Measurements from ENCODE around the gene SPEG. TPM values are rescaled to one million over a fixed set of nuclear protein-coding genes. Genes with fewer than 3 reads are reported as not detected.

Gene SPEG
- total and polyA plus RNA-seq, 2 experiments from 2014 or later = 12.6 to 32.4 TPM

DNA sequence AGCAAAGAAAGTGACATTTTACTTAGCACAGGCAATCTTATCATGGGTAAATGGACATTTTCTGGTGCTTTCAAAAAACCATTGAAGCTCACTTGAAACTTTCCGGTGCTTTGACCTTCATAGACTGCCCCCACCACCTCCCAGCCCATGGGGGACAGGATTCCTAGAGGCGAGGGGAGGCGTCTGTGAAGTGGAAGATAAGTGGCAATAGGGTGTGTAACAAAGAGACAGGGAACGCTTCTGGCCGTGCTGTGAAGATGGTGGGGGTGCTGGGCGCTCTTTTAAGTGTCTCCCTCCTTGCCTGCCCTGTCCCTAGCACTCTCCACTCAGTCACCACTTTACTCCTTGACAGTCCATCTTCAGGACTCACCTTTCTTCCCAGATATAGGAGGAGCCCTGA lies 40.6 kb downstream of the SPEG start:
- H3K27ac ChIP-seq (ENCODE audit: low read depth) = no peak overlapping the region
- no peaks in the 10 kb centered on the region; the same call in 2 of the 3 replicates for H3K9me3 Mint-ChIP-seq
- no peak overlapping the region; the same call in 2 of the 3 replicates for H3K4me3 Mint-ChIP-seq

More for the DNA sequence above, 40.6 kb downstream of the SPEG start:
- Mint-ChIP-seq H3K27ac (no peak overlapping the region), H3K27me3 (ENCODE audit: insufficient read depth, low read depth, poor library complexity) (peaks cover 21% of the 10 kb centered on the region), H3K4me1 (peaks cover 25% of the 10 kb centered on the region), H3K36me3 (ENCODE audit: low read depth) (peaks cover 3% of the 10 kb centered on the region; the same call in 1 of the 3 replicates)
- TF ChIP-seq EZH2phosphoT487 (IDR thresholded peaks at IDR 0.05; ENCODE audit: unreplicated experiment) (no peak), JUNB (IDR thresholded peaks at IDR 0.05; ENCODE audit: unreplicated experiment) (no peak), EZH2 (IDR thresholded peaks at IDR 0.05; ENCODE audit: low read depth, unreplicated experiment) (no peak), ZNF114 (CRISPR knock-in tag; IDR thresholded peaks at IDR 0.05) (no peak), STAT1 (IDR thresholded peaks at IDR 0.05; ENCODE audit: unreplicated experiment) (no peak), ZNF331 (CRISPR knock-in tag; IDR thresholded peaks at IDR 0.05; ENCODE audit: low read depth) (no peak), NANOG (IDR thresholded peaks at IDR 0.05; ENCODE audit: borderline replicate concordance) (no peak), CREB1 (CRISPR knock-in tag; IDR thresholded peaks at IDR 0.05; ENCODE audit: low read depth) (no peak), POLR2AphosphoS5 (IDR thresholded peaks at IDR 0.05; ENCODE audit: low read depth) (no peak)
- TF ChIP-seq, protein P1, sequence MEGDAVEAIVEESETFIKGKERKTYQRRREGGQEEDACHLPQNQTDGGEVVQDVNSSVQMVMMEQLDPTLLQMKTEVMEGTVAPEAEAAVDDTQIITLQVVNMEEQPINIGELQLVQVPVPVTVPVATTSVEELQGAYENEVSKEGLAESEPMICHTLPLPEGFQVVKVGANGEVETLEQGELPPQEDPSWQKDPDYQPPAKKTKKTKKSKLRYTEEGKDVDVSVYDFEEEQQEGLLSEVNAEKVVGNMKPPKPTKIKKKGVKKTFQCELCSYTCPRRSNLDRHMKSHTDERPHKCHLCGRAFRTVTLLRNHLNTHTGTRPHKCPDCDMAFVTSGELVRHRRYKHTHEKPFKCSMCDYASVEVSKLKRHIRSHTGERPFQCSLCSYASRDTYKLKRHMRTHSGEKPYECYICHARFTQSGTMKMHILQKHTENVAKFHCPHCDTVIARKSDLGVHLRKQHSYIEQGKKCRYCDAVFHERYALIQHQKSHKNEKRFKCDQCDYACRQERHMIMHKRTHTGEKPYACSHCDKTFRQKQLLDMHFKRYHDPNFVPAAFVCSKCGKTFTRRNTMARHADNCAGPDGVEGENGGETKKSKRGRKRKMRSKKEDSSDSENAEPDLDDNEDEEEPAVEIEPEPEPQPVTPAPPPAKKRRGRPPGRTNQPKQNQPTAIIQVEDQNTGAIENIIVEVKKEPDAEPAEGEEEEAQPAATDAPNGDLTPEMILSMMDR (conservative IDR thresholded peaks at IDR 0.05; ENCODE audit: low read depth in 2 of 2) = no peak
- TF ChIP-seq, protein P2, sequence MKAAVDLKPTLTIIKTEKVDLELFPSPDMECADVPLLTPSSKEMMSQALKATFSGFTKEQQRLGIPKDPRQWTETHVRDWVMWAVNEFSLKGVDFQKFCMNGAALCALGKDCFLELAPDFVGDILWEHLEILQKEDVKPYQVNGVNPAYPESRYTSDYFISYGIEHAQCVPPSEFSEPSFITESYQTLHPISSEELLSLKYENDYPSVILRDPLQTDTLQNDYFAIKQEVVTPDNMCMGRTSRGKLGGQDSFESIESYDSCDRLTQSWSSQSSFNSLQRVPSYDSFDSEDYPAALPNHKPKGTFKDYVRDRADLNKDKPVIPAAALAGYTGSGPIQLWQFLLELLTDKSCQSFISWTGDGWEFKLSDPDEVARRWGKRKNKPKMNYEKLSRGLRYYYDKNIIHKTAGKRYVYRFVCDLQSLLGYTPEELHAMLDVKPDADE (IDR thresholded peaks at IDR 0.05) = no peak
- TF ChIP-seq, protein P3, sequence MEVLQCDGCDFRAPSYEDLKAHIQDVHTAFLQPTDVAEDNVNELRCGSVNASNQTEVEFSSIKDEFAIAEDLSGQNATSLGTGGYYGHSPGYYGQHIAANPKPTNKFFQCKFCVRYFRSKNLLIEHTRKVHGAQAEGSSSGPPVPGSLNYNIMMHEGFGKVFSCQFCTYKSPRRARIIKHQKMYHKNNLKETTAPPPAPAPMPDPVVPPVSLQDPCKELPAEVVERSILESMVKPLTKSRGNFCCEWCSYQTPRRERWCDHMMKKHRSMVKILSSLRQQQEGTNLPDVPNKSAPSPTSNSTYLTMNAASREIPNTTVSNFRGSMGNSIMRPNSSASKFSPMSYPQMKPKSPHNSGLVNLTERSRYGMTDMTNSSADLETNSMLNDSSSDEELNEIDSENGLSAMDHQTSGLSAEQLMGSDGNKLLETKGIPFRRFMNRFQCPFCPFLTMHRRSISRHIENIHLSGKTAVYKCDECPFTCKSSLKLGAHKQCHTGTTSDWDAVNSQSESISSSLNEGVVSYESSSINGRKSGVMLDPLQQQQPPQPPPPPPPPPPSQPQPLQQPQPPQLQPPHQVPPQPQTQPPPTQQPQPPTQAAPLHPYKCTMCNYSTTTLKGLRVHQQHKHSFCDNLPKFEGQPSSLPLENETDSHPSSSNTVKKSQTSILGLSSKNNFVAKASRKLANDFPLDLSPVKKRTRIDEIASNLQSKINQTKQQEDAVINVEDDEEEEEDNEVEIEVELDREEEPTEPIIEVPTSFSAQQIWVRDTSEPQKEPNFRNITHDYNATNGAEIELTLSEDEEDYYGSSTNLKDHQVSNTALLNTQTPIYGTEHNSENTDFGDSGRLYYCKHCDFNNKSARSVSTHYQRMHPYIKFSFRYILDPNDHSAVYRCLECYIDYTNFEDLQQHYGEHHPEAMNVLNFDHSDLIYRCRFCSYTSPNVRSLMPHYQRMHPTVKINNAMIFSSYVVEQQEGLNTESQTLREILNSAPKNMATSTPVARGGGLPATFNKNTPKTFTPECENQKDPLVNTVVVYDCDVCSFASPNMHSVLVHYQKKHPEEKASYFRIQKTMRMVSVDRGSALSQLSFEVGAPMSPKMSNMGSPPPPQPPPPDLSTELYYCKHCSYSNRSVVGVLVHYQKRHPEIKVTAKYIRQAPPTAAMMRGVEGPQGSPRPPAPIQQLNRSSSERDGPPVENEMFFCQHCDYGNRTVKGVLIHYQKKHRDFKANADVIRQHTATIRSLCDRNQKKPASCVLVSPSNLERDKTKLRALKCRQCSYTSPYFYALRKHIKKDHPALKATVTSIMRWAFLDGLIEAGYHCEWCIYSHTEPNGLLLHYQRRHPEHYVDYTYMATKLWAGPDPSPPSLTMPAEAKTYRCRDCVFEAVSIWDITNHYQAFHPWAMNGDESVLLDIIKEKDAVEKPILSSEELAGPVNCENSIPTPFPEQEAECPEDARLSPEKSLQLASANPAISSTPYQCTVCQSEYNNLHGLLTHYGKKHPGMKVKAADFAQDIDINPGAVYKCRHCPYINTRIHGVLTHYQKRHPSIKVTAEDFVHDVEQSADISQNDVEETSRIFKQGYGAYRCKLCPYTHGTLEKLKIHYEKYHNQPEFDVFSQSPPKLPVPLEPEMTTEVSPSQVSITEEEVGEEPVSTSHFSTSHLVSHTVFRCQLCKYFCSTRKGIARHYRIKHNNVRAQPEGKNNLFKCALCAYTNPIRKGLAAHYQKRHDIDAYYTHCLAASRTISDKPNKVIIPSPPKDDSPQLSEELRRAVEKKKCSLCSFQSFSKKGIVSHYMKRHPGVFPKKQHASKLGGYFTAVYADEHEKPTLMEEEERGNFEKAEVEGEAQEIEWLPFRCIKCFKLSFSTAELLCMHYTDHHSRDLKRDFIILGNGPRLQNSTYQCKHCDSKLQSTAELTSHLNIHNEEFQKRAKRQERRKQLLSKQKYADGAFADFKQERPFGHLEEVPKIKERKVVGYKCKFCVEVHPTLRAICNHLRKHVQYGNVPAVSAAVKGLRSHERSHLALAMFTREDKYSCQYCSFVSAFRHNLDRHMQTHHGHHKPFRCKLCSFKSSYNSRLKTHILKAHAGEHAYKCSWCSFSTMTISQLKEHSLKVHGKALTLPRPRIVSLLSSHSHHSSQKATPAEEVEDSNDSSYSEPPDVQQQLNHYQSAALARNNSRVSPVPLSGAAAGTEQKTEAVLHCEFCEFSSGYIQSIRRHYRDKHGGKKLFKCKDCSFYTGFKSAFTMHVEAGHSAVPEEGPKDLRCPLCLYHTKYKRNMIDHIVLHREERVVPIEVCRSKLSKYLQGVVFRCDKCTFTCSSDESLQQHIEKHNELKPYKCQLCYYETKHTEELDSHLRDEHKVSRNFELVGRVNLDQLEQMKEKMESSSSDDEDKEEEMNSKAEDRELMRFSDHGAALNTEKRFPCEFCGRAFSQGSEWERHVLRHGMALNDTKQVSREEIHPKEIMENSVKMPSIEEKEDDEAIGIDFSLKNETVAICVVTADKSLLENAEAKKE (CRISPR knock-in tag; IDR thresholded peaks at IDR 0.05) = no peak
- TF ChIP-seq, protein P4, sequence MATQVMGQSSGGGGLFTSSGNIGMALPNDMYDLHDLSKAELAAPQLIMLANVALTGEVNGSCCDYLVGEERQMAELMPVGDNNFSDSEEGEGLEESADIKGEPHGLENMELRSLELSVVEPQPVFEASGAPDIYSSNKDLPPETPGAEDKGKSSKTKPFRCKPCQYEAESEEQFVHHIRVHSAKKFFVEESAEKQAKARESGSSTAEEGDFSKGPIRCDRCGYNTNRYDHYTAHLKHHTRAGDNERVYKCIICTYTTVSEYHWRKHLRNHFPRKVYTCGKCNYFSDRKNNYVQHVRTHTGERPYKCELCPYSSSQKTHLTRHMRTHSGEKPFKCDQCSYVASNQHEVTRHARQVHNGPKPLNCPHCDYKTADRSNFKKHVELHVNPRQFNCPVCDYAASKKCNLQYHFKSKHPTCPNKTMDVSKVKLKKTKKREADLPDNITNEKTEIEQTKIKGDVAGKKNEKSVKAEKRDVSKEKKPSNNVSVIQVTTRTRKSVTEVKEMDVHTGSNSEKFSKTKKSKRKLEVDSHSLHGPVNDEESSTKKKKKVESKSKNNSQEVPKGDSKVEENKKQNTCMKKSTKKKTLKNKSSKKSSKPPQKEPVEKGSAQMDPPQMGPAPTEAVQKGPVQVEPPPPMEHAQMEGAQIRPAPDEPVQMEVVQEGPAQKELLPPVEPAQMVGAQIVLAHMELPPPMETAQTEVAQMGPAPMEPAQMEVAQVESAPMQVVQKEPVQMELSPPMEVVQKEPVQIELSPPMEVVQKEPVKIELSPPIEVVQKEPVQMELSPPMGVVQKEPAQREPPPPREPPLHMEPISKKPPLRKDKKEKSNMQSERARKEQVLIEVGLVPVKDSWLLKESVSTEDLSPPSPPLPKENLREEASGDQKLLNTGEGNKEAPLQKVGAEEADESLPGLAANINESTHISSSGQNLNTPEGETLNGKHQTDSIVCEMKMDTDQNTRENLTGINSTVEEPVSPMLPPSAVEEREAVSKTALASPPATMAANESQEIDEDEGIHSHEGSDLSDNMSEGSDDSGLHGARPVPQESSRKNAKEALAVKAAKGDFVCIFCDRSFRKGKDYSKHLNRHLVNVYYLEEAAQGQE (IDR thresholded peaks at IDR 0.05; ENCODE audit: unreplicated experiment) = no peak
- Histone ChIP-seq H3K79me2 (replicated peaks; ENCODE audit: insufficient read depth) (no peaks in the 10 kb centered on the region), H3K4me1 (ENCODE audit: insufficient read depth) (peaks cover 11% of the 10 kb centered on the region; the same call in 1 of the 2 replicates), H3K4me2 (no peak overlapping the region), H3F3A (replicated peaks; ENCODE audit: low read depth) (no peaks in the 10 kb centered on the region; the same call in 1 of the 2 replicates), H4K20me1 (replicated peaks; ENCODE audit: insufficient read depth) (no peaks in the 10 kb centered on the region), H3K36me3 (ENCODE audit: insufficient read depth) (no peaks in the 10 kb centered on the region), H3K27me3 (ENCODE audit: insufficient read depth) (no peaks in the 10 kb centered on the region), H3K4me3 (no peak overlapping the region), H2AFZ (no peak overlapping the region), H3K9me2 (ENCODE audit: insufficient read depth) (no peaks in the 10 kb centered on the region)
- ATAC-seq (no peak), DNase-seq (ENCODE audit: low spot score) (no peak)

Measured in GM23338 (cell line).